ENCODE data around the gene ATG16L2.

- TF ChIP-seq CTCF (IDR thresholded peaks at IDR 0.05; ENCODE audit: insufficient read depth, low read length) (no peak), POLR2AphosphoS5 (IDR thresholded peaks at IDR 0.05; ENCODE audit: low read depth) (no peak), SPI1 (IDR thresholded peaks at IDR 0.05; ENCODE audit: borderline replicate concordance, low read depth) (peak; percentile 63; the same call in 1 of the 2 replicates), REST (IDR thresholded peaks at IDR 0.05; ENCODE audit: insufficient replicate concordance, low read depth) (no peak), GABPA (IDR thresholded peaks at IDR 0.05; ENCODE audit: low read depth) (no peak)
These were observed 49.7 kb downstream of the ATG16L2 start for GRCh38 chr11:72863916-72864315.

Measured in HL-60 (cell line).